Calu3 (cell line): ENCODE data around the gene IRF1. TPM values are rescaled to one million over a fixed set of nuclear protein-coding genes. Genes with fewer than 3 reads are reported as not detected.
A peak's percentile ranks its signal among the peaks of the same experiment; 100 is the strongest.

ENCODE experiments used
- BruUV-seq: library from RNA; stranded (reverse); fragments of 400-500 nt; replicated peaks from 2 replicates; lab custom pipeline; 2021; lab: Mats Ljungman, UMichigan
- CTCF ChIA-PET: fragments of 300-600 bp; sonication (Branson Sonifier 250); formaldehyde crosslinking; loops from one replicate; lab custom pipeline; 2022; ENCODE audit warnings: antibody characterized with exemption; lab: Charles Lee
- DNase-seq: peaks from one replicate; pipeline ENCODE4 v3.0.0; 2022
- H3K27ac Mint-ChIP-seq: one replicate; pipeline ENCODE4 v1.8.0; 2022; ENCODE audit warnings: mixed read lengths; ENCODE audit not compliant: unreplicated experiment
- H3K27me3 Mint-ChIP-seq: one replicate; pipeline ENCODE4 v1.8.0; 2022; ENCODE audit warnings: mixed read lengths; ENCODE audit not compliant: unreplicated experiment
- H3K36me3 Mint-ChIP-seq: one replicate; pipeline ENCODE4 v1.8.0; 2022; ENCODE audit warnings: mild to moderate bottlenecking, moderate library complexity, mixed read lengths; ENCODE audit not compliant: insufficient read depth, unreplicated experiment
- H3K4me1 Mint-ChIP-seq: one replicate; pipeline ENCODE4 v1.8.0; 2022; ENCODE audit warnings: mild to moderate bottlenecking, low read depth, mixed read lengths; ENCODE audit not compliant: unreplicated experiment
- H3K4me3 Mint-ChIP-seq: one replicate; pipeline ENCODE4 v1.8.0; 2022; ENCODE audit warnings: mild to moderate bottlenecking, low read depth, moderate library complexity, mixed read lengths; ENCODE audit not compliant: unreplicated experiment
- H3K9me3 Mint-ChIP-seq: one replicate; pipeline ENCODE4 v1.8.0; 2022; ENCODE audit warnings: low read depth, mixed read lengths; ENCODE audit not compliant: unreplicated experiment
- intact Hi-C: fragments of 100-400 bp; cut with micrococcal nuclease; formaldehyde crosslinking; loops from one replicate; pipeline ENCODE4 v1.10.0; 2022; ENCODE audit not compliant: unreplicated experiment
- total RNA-seq: library from RNA; stranded (reverse); gene quantifications from 2 replicates; pipeline ENCODE4 v1.2.3, GENCODE V29; 2022
- TF ChIP-seq, protein P1 (sequence below): fragments of 200-600 bp; IDR thresholded peaks from one replicate; pipeline ENCODE4 v1.8.0; 2022; ENCODE audit warnings: antibody characterized with exemption; ENCODE audit not compliant: unreplicated experiment

Gene IRF1
- total RNA-seq, 1 experiment from 2014 or later, result 64.0 TPM

GRCh38 chr5:132493241-132493640 lies 2.7 kb upstream of the IRF1 start:
- intact Hi-C loops, result loop anchor here (10.0 kb wide), 1 partner anchor 198 kb away; the partner anchor contains the start of gene SLC22A4
- H3K27ac Mint-ChIP-seq, result no peak overlapping the region
- BruUV-seq, result no TSS peak
- H3K4me1 Mint-ChIP-seq, result peaks cover 49% of the 10 kb centered on the region
- H3K9me3 Mint-ChIP-seq, result no peaks in the 10 kb centered on the region
- no peak overlapping the region for H3K4me3 Mint-ChIP-seq
- peaks cover 60% of the 10 kb centered on the region for H3K36me3 Mint-ChIP-seq
- CTCF ChIA-PET, result no interaction called here
- DNase-seq, result no peak
- H3K27me3 Mint-ChIP-seq, result no peaks in the 10 kb centered on the region
- TF ChIP-seq, protein P1, sequence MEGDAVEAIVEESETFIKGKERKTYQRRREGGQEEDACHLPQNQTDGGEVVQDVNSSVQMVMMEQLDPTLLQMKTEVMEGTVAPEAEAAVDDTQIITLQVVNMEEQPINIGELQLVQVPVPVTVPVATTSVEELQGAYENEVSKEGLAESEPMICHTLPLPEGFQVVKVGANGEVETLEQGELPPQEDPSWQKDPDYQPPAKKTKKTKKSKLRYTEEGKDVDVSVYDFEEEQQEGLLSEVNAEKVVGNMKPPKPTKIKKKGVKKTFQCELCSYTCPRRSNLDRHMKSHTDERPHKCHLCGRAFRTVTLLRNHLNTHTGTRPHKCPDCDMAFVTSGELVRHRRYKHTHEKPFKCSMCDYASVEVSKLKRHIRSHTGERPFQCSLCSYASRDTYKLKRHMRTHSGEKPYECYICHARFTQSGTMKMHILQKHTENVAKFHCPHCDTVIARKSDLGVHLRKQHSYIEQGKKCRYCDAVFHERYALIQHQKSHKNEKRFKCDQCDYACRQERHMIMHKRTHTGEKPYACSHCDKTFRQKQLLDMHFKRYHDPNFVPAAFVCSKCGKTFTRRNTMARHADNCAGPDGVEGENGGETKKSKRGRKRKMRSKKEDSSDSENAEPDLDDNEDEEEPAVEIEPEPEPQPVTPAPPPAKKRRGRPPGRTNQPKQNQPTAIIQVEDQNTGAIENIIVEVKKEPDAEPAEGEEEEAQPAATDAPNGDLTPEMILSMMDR, result no peak

GRCh38 chr5:132492386-132493125 lies 2.0 kb upstream of the IRF1 start:
- Mint-ChIP-seq H3K4me1 (peaks cover 48% of the 10 kb centered on the region), H3K27me3 (no peaks in the 10 kb centered on the region), H3K36me3 (peaks cover 59% of the 10 kb centered on the region), H3K27ac (peak overlapping the region; percentile 34), H3K9me3 (no peaks in the 10 kb centered on the region), H3K4me3 (no peak overlapping the region)
- CTCF ChIA-PET, result no interaction called here
- no peak for DNase-seq
- intact Hi-C loops, result loop anchor here (10.0 kb wide), 1 partner anchor 198 kb away; the partner anchor contains the start of gene SLC22A4
- TF ChIP-seq, protein P1, result no peak
- BruUV-seq, result no TSS peak

- CTCF ChIA-PET, result interaction anchor here (1.1 to 3.9 kb wide), 7 partner anchors 7 to 328 kb away, joined by 3 to 23 read pairs (median 4); no protein-coding TSS in a partner anchor
- TF ChIP-seq, protein P1, result no peak
- Mint-ChIP-seq H3K4me1 (peaks cover 46% of the 10 kb centered on the region), H3K27me3 (no peaks in the 10 kb centered on the region), H3K27ac (peak overlapping the region; percentile 76), H3K4me3 (peak overlapping the region; percentile 89), H3K9me3 (no peaks in the 10 kb centered on the region), H3K36me3 (peaks cover 54% of the 10 kb centered on the region)
- no peak for DNase-seq
- intact Hi-C loops, result loop anchor here (10.0 kb wide), 1 partner anchor 197 kb away; the partner anchor contains the start of gene SLC22A4
- BruUV-seq, result no TSS peak
Measured at GRCh38 chr5:132491368-132492364, 1.1 kb upstream of the IRF1 start.

DNA sequence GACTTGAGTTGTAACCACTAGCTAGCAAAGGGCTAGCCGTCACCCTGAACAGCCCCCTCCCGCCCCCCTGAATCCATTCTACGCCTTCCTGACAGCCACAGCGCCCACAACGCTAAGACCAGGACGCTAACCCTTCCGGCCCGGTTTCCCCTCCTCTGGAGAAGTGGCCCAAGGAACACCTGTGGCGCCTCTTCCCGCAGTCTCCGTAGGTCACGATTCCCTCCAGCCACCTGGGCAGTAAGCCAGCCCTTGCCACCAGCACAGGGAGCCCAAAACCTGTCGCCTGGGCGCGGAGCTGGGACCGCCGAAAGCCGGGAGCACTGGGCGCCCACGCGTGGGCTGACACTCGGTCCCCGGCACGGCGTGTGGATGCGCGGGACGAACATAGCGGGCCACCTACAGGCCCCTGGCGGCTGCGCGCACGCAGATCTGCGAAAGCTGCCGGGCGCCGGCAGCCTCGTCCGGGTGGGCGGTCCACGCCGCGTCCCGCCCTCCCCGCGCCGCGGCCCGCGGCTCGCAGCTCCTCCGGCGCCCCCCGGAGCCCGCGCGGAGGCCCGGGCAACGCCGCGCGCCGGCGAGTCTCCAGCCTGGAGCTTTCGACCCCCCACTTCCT lies 596 bp downstream of the IRF1 start:
- intact Hi-C loops, result loop anchor here (10.0 kb wide), 1 partner anchor 195 kb away; the partner anchor contains the start of gene SLC22A4
- Mint-ChIP-seq H3K36me3 (peaks cover 56% of the 10 kb centered on the region), H3K4me1 (peaks cover 41% of the 10 kb centered on the region), H3K9me3 (no peaks in the 10 kb centered on the region), H3K27ac (peak overlapping the region; percentile 76), H3K4me3 (peak overlapping the region; percentile 89), H3K27me3 (no peaks in the 10 kb centered on the region)
- CTCF ChIA-PET, result interaction anchor here (1.1 to 3.9 kb wide), 12 partner anchors 9 to 330 kb away, joined by 3 to 23 read pairs (median 4); no protein-coding TSS in a partner anchor
- no TSS peak for BruUV-seq
- TF ChIP-seq, protein P1, result peak; percentile 10
- DNase-seq, result no peak
